ENCODE results near the gene CTSG.

DNA sequence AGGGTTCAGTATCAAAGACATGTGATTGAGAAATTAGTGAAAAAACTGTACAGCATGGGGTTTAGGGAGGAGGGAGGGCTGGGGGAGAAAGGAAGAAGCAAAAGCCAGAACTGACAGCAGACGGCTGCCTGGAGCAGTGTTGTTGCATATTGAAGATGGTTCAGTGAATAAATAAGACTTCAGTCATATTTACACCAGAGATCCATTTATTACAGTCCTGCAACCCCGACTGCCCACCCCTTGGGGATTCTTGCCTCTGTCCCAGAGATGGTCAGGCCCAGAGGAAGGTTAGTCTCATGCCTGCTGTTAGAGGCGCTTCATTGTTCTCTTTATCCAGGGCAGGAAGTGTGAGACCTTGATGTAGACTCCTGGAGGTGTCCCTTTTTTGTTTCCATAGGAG lies 30.2 kb upstream of the CTSG start:
- TF ChIP-seq, protein P1, sequence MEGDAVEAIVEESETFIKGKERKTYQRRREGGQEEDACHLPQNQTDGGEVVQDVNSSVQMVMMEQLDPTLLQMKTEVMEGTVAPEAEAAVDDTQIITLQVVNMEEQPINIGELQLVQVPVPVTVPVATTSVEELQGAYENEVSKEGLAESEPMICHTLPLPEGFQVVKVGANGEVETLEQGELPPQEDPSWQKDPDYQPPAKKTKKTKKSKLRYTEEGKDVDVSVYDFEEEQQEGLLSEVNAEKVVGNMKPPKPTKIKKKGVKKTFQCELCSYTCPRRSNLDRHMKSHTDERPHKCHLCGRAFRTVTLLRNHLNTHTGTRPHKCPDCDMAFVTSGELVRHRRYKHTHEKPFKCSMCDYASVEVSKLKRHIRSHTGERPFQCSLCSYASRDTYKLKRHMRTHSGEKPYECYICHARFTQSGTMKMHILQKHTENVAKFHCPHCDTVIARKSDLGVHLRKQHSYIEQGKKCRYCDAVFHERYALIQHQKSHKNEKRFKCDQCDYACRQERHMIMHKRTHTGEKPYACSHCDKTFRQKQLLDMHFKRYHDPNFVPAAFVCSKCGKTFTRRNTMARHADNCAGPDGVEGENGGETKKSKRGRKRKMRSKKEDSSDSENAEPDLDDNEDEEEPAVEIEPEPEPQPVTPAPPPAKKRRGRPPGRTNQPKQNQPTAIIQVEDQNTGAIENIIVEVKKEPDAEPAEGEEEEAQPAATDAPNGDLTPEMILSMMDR (IDR thresholded peaks at IDR 0.05; ENCODE audit: poor library complexity) = no peak
- TF ChIP-seq EZH2 (IDR thresholded peaks at IDR 0.05; ENCODE audit: borderline replicate concordance) = no peak

Measured in hepatocyte (in vitro differentiated cells).